Heart left ventricle (tissue), 13 donors: Measurements from ENCODE around the gene TYSND1.

Source experiments
- CTCF ChIP-seq, 12 donors: fragments of 200-600 bp; sonication (generic) in 4 of 12; IDR thresholded peaks; one replicate each; pipeline versions ENCODE4 v1.5.0 to v1.8.0; 2018 to 2022; ENCODE audit warnings: antibody characterized with exemption in 12 of 12, mild to moderate bottlenecking in 5 of 12
- POLR2A ChIP-seq, 2 donors: fragments of 450-650 bp; IDR thresholded peaks; one replicate each; pipeline ENCODE4 v1.6.1; 2017; ENCODE audit warnings: antibody characterized with exemption in 2 of 2, mild to moderate bottlenecking in 2 of 2, moderate library complexity in 2 of 2
- donor health status: ischemic (EF 13 %, LVEDD 7.1; RV severe dilation, severe dysfunction).
- donor health status: DM: no; HTN: yes; CAD: no.
- donor health status: DM: no; HTN: no; CAD: no.
- donor health status: ischemic (EF 25% LVEDD 6.9; RV normal size, moderate dysfunction).
- donor health status: ischemic (EF 25% LVEDD 5.7; RV mildly dilated, moderate dysfunction).
- donor health status: ischemic (EF 35%, LVEDD 5.7; RV mildly dilated, moderate dysfunction).
- donor health status: nonischemic (EF 11% LVEDD 7.7; RV severe dilation, severe dysfunction).
- donor health status: DM: yes; HTN: yes; CAD: no.
- donor health status: PGD.
- donor health status: ischemic (EF 29% LVEDD 5.4; RV normal size, mild dysfunction).
- donor health status: nonischemic (EF 23%, LVEDD 6.1; RV moderate dilation, normal function).

- TF ChIP-seq CTCF (IDR thresholded peaks at IDR 0.05) (no peak), POLR2A (IDR thresholded peaks at IDR 0.05) (no peak)
Observed at GRCh38 chr10:70096016-70096704, 50.3 kb downstream of the TYSND1 start.
